Kidney (tissue), 14 donors: ENCODE measurements around the gene USP3. TPM values are rescaled to one million over a fixed set of nuclear protein-coding genes. Genes with fewer than 3 reads are reported as not detected.
A peak's percentile ranks its signal among the peaks of the same experiment; 100 is the strongest.

Source experiments
- DNase-seq, 5 donors: peaks; one replicate each; pipeline ENCODE4 v3.0.0-alpha.2; 2013 to 2020
- FAIRE-seq: peaks from 2 replicates; lab custom pipeline; 2012; peaks lifted over from hg19 to GRCh38; lab: Jason Lieb, UNC
- H3K27ac ChIP-seq, 2 donors: one replicate each; pipeline ENCODE4 v1.7.0; 2013; ENCODE audit warnings: low read depth in 2 of 2, low read length in 2 of 2, inconsistent platforms in 1 of 2
- H3K27me3 ChIP-seq: one replicate; pipeline ENCODE4 v1.7.1; 2013; ENCODE audit warnings: low read length, inconsistent platforms; ENCODE audit not compliant: control insufficient read depth, insufficient read depth
- H3K36me3 ChIP-seq, 3 donors: one replicate each; pipeline versions ENCODE4 v1.7.0 to v1.7.1; 2013; ENCODE audit warnings: low read length in 3 of 3, control low read depth in 1 of 3, inconsistent platforms in 1 of 3; ENCODE audit not compliant: insufficient read depth in 3 of 3, control insufficient read depth in 2 of 3
- H3K4me1 ChIP-seq, 3 donors: one replicate each; pipeline versions ENCODE4 v1.7.0 to v1.7.1; 2013; ENCODE audit warnings: low read length in 3 of 3, inconsistent platforms in 1 of 3, low read depth in 1 of 3; ENCODE audit not compliant: control insufficient read depth in 2 of 3, insufficient read depth in 2 of 3
- H3K4me3 ChIP-seq, 3 donors: one replicate each; pipeline versions ENCODE4 v1.7.0 to v1.8.1; 2013; ENCODE audit warnings: low read length in 3 of 3, control low read depth in 1 of 3, inconsistent platforms in 1 of 3
- H3K9ac ChIP-seq, 3 donors: one replicate each; pipeline versions ENCODE4 v1.7.0 to v1.7.1; 2013; ENCODE audit warnings: low read length in 3 of 3, control low read depth in 1 of 3, inconsistent platforms in 1 of 3
- H3K9me3 ChIP-seq, 3 donors: one replicate each; pipeline versions ENCODE4 v1.7.0 to v1.7.1; 2013; ENCODE audit warnings: low read length in 3 of 3, control low read depth in 1 of 3, inconsistent platforms in 1 of 3; ENCODE audit not compliant: control insufficient read depth in 2 of 3, insufficient read depth in 1 of 3
- intact Hi-C: fragments of 100-400 bp; cut with DNase I; formaldehyde crosslinking; loops from one replicate; pipeline ENCODE4 v1.11.1; 2022
- polyA plus RNA-seq: library from polyadenylated mRNA; stranded (reverse); fragments of 350-450 nt; fragmentation: Illumina TruSeq; extraction: RNeasy Lipid Tissue Mini Kit (QIAGEN cat#74804); gene quantifications from one replicate; pipeline ENCODE4 v1.2.3, GENCODE V29; 2014; ENCODE audit warnings: low read depth, low replicate concordance; ENCODE audit not compliant: insufficient read depth
- total RNA-seq: library from RNA; stranded (reverse); fragmentation: NEBNext Ultra II Directional; extraction: Animal tissue kit (Norgen Biotek cat#: 25700); gene quantifications from one replicate; pipeline ENCODE4 v1.2.1, GENCODE V29; 2021
- TF ChIP-seq, protein P1 (sequence below): IDR thresholded peaks from 3 replicates; pipeline ENCODE4 v1.5.1; 2012; ENCODE audit warnings: mild to moderate bottlenecking, moderate library complexity, borderline replicate concordance; ENCODE audit not compliant: insufficient read depth; ENCODE audit errors: extremely low read depth
- donor health status: control.
- donor health status: control.
- donor health status: control.
- donor health status: control.
- donor health status: control.
- donor health status: DM: yes; HTN: yes; CAD: no.
- donor health status: Normal renal cell carcinoma (clear cell type).

Gene USP3
- total and polyA plus RNA-seq, 2 donors from 2014 or later, result 25.2 to 72.5 TPM

DNA sequence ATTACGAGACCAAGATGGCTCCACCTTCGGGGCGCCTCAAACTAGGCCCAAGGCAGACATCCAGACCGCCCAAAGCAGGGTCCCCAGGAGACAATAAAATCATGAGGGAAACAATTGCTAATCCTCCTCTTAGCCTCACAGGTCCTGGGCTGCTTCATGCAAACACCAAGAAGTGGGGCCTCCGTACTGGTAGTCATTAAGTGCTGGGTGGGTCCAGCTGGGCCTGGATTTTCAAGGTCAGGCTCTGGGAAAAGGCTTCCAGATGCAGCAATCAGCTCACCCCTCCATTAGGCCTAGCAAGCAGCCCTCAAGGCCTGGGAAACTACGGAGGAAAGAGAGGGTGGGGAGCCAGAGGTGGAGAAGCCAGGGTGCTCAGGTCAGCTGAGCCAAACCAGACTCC is 93.4 kb downstream of the USP3 start:
- Histone ChIP-seq H3K9ac (peak overlapping the region in 1 of 3 donors; percentile 60), H3K36me3 (peaks cover 0 to 10% (median 3%) of the 10 kb centered on the region in 3 donors), H3K27ac (peak overlapping the region; percentile 71 to 92), H3K27me3 (no peaks in the 10 kb centered on the region), H3K4me1 (peaks cover 4 to 43% (median 39%) of the 10 kb centered on the region in 3 donors), H3K4me3 (no peak overlapping the region), H3K9me3 (no peaks in the 10 kb centered on the region)
- TF ChIP-seq, protein P1, sequence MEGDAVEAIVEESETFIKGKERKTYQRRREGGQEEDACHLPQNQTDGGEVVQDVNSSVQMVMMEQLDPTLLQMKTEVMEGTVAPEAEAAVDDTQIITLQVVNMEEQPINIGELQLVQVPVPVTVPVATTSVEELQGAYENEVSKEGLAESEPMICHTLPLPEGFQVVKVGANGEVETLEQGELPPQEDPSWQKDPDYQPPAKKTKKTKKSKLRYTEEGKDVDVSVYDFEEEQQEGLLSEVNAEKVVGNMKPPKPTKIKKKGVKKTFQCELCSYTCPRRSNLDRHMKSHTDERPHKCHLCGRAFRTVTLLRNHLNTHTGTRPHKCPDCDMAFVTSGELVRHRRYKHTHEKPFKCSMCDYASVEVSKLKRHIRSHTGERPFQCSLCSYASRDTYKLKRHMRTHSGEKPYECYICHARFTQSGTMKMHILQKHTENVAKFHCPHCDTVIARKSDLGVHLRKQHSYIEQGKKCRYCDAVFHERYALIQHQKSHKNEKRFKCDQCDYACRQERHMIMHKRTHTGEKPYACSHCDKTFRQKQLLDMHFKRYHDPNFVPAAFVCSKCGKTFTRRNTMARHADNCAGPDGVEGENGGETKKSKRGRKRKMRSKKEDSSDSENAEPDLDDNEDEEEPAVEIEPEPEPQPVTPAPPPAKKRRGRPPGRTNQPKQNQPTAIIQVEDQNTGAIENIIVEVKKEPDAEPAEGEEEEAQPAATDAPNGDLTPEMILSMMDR, result no peak
- no peak for DNase-seq
- FAIRE-seq, result no peak
- intact Hi-C loops, result no loop called here

DNA sequence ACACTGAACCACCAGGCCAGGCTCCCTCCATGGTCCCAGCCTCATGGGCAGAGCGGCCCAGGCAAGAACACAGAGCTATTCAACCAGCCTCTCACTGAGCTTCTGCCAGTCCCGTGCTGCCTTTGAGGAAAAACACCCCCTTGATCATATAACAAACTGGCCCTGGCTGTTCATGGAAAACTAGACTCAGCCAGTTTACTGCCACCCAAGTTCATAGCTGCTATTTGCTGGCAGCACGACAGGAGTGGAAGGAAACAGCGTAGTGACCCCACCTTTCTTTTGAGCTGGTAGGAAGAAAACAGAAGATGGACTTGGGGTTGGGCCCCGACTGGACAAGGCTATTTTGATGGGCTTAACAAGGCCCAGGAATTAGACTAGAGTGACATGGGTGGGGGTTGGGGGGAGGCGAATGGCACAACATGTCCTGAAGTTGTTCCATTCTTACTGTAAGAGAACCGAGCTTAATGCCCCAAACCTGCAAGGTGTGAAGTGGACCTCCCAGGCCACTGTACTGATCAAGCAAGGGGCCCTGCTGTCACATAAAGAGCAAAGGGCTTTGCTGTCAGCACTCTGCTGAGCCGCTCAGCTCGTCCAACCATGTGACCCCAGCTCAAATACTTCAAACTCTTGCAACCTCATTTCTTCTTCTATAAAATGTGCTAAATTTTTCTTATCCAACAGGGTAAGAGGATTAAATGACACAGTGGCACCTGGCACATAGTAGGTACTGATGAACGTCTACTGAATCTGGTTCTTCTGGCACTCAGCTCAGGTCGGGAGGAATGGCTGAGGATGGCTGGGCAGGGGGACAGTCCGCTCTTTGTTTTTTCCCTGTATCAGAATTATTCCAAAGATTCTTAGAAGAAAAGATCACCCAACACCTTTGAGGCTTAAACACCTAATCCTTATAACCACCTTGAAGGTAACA is 94.3 kb downstream of the USP3 start:
- DNase-seq (peak in 3 of 5 donors; percentile 35 to 79 (median 45)), FAIRE-seq (no peak)
- Histone ChIP-seq H3K36me3 (peaks cover 0 to 1% (median 0%) of the 10 kb centered on the region in 3 donors), H3K27ac (peak overlapping the region; percentile 71 to 92), H3K27me3 (no peaks in the 10 kb centered on the region), H3K4me3 (peak overlapping the region in 1 of 3 donors; percentile 77), H3K4me1 (peaks cover 4 to 43% (median 39%) of the 10 kb centered on the region in 3 donors), H3K9me3 (no peaks in the 10 kb centered on the region), H3K9ac (peak overlapping the region in 1 of 3 donors; percentile 42)
- TF ChIP-seq, protein P1, result no peak
- intact Hi-C loops, result no loop called here

DNA sequence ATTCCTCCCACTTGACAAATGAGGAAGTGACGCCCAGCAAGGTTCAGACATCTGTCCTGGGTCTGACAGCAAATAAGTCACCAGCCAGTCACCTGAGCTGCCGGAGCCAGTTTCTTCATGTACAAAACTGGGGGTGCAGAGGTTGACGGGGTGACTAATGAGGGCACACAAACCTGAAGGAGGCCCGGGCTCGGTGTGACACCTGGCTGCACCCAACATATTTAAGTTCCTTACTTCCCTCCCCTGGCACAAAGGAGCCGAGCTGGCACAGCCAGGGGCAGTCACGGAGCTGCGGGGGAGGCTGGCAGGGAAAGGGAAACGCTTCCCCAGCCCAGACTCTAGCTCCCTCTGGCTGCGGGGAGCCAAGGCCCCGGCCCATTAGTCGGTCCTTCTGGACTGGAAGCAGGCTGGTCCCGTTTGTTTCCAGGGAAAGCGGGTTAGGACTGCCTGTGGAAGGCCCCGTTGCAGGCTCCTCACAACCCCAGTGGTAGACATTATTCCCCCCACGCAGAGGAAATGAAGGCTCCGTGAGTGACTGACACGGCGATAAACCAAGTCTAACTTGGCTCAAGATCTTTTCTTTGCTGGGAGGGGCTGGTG is 95.1 kb downstream of the USP3 start:
- Histone ChIP-seq H3K27me3 (no peaks in the 10 kb centered on the region), H3K27ac (peak overlapping the region; percentile 86 to 92), H3K36me3 (no peaks in the 10 kb centered on the region), H3K9me3 (no peaks in the 10 kb centered on the region), H3K4me1 (peaks cover 4 to 43% (median 39%) of the 10 kb centered on the region in 3 donors), H3K9ac (peak overlapping the region in 1 of 3 donors; percentile 84), H3K4me3 (peak overlapping the region in 2 of 3 donors; percentile 72 to 77)
- no peak for FAIRE-seq
- intact Hi-C loops, result no loop called here
- TF ChIP-seq, protein P1, result peak; percentile 56
- DNase-seq, result peak; percentile 47 to 91 (median 72)
